ENCODE measurements around the gene DNMBP. TPM values are rescaled to one million over a fixed set of nuclear protein-coding genes. Genes with fewer than 3 reads are reported as not detected.

DNMBP gene
- total RNA-seq, 1 experiment from 2014 or later = 19.7 TPM

- TF ChIP-seq, protein P1, sequence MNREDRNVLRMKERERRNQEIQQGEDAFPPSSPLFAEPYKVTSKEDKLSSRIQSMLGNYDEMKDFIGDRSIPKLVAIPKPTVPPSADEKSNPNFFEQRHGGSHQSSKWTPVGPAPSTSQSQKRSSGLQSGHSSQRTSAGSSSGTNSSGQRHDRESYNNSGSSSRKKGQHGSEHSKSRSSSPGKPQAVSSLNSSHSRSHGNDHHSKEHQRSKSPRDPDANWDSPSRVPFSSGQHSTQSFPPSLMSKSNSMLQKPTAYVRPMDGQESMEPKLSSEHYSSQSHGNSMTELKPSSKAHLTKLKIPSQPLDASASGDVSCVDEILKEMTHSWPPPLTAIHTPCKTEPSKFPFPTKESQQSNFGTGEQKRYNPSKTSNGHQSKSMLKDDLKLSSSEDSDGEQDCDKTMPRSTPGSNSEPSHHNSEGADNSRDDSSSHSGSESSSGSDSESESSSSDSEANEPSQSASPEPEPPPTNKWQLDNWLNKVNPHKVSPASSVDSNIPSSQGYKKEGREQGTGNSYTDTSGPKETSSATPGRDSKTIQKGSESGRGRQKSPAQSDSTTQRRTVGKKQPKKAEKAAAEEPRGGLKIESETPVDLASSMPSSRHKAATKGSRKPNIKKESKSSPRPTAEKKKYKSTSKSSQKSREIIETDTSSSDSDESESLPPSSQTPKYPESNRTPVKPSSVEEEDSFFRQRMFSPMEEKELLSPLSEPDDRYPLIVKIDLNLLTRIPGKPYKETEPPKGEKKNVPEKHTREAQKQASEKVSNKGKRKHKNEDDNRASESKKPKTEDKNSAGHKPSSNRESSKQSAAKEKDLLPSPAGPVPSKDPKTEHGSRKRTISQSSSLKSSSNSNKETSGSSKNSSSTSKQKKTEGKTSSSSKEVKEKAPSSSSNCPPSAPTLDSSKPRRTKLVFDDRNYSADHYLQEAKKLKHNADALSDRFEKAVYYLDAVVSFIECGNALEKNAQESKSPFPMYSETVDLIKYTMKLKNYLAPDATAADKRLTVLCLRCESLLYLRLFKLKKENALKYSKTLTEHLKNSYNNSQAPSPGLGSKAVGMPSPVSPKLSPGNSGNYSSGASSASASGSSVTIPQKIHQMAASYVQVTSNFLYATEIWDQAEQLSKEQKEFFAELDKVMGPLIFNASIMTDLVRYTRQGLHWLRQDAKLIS (CRISPR knock-in tag; IDR thresholded peaks at IDR 0.05; ENCODE audit: borderline replicate concordance) = no peak
- TF ChIP-seq TEAD4 (CRISPR knock-in tag; IDR thresholded peaks at IDR 0.05) (no peak), ELF4 (CRISPR knock-in tag; IDR thresholded peaks at IDR 0.05; ENCODE audit: low read depth) (no peak), ZSCAN18 (CRISPR knock-in tag; IDR thresholded peaks at IDR 0.05) (no peak), NR2C2 (CRISPR knock-in tag; IDR thresholded peaks at IDR 0.05) (no peak), ZNF532 (CRISPR knock-in tag; IDR thresholded peaks at IDR 0.05; ENCODE audit: borderline replicate concordance) (no peak), ATF1 (CRISPR knock-in tag; IDR thresholded peaks at IDR 0.05) (no peak)
- TF ChIP-seq, protein P2, sequence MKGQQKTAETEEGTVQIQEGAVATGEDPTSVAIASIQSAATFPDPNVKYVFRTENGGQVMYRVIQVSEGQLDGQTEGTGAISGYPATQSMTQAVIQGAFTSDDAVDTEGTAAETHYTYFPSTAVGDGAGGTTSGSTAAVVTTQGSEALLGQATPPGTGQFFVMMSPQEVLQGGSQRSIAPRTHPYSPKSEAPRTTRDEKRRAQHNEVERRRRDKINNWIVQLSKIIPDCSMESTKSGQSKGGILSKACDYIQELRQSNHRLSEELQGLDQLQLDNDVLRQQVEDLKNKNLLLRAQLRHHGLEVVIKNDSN (CRISPR knock-in tag; IDR thresholded peaks at IDR 0.05) = no peak
- TF ChIP-seq, protein P3, sequence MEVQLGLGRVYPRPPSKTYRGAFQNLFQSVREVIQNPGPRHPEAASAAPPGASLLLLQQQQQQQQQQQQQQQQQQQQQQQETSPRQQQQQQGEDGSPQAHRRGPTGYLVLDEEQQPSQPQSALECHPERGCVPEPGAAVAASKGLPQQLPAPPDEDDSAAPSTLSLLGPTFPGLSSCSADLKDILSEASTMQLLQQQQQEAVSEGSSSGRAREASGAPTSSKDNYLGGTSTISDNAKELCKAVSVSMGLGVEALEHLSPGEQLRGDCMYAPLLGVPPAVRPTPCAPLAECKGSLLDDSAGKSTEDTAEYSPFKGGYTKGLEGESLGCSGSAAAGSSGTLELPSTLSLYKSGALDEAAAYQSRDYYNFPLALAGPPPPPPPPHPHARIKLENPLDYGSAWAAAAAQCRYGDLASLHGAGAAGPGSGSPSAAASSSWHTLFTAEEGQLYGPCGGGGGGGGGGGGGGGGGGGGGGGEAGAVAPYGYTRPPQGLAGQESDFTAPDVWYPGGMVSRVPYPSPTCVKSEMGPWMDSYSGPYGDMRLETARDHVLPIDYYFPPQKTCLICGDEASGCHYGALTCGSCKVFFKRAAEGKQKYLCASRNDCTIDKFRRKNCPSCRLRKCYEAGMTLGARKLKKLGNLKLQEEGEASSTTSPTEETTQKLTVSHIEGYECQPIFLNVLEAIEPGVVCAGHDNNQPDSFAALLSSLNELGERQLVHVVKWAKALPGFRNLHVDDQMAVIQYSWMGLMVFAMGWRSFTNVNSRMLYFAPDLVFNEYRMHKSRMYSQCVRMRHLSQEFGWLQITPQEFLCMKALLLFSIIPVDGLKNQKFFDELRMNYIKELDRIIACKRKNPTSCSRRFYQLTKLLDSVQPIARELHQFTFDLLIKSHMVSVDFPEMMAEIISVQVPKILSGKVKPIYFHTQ (CRISPR knock-in tag; IDR thresholded peaks at IDR 0.05) = no peak
These were observed 952 bp downstream of the DNMBP start (continued) for GRCh38 chr10:100008708-100009282.

DNA sequence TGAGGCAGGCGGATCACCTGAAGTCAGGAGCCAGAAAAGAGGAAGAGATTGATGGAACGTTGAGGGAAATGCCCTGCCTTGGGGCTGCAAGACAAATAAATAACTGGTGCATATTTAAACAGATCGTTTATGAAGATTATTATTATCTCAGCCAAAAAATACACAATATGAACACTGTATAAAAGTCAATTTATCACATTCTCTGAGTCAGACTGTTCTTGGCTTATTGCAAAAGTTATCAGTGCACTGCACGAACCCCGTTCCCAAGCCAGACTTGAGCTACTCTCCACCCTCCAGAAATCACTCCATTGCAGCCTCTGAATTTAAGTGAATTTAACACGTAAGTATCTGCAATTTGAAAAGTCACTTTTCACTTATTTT, 1.6 kb downstream of the DNMBP start:
- Mint-ChIP-seq H3K36me3 (no peaks in the 10 kb centered on the region), H3K27ac (no peak overlapping the region), H3K27me3 (ENCODE audit: low read depth) (peaks cover 21% of the 10 kb centered on the region), H3K4me1 (peaks cover 40% of the 10 kb centered on the region), H3K4me3 (peak overlapping the region; percentile 82), H3K9me3 (0 out of 2 replicates have a peak, but pooled peaks cover 2% of the 10 kb centered on the region)
- ChIA-PET CTCF (interaction anchor here (2.7 to 3.7 kb wide), 2 partner anchors 38 to 96 kb away, joined by 17 to 54 read pairs; no protein-coding TSS in a partner anchor), POLR2A (interaction anchor here (1.3 kb wide), 1 partner anchor 94 kb away, joined by 4 read pairs; no protein-coding TSS in a partner anchor)
- DNase-seq (ENCODE audit: low spot score) (no peak), ATAC-seq (no peak)
- TF ChIP-seq, protein P4, sequence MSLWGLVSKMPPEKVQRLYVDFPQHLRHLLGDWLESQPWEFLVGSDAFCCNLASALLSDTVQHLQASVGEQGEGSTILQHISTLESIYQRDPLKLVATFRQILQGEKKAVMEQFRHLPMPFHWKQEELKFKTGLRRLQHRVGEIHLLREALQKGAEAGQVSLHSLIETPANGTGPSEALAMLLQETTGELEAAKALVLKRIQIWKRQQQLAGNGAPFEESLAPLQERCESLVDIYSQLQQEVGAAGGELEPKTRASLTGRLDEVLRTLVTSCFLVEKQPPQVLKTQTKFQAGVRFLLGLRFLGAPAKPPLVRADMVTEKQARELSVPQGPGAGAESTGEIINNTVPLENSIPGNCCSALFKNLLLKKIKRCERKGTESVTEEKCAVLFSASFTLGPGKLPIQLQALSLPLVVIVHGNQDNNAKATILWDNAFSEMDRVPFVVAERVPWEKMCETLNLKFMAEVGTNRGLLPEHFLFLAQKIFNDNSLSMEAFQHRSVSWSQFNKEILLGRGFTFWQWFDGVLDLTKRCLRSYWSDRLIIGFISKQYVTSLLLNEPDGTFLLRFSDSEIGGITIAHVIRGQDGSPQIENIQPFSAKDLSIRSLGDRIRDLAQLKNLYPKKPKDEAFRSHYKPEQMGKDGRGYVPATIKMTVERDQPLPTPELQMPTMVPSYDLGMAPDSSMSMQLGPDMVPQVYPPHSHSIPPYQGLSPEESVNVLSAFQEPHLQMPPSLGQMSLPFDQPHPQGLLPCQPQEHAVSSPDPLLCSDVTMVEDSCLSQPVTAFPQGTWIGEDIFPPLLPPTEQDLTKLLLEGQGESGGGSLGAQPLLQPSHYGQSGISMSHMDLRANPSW (CRISPR knock-in tag; conservative IDR thresholded peaks at IDR 0.05; ENCODE audit: low read depth) = no peak
- TF ChIP-seq CDX4 (CRISPR knock-in tag; IDR thresholded peaks at IDR 0.05; ENCODE audit: borderline replicate concordance) (no peak), NFYB (CRISPR knock-in tag; conservative IDR thresholded peaks at IDR 0.05; ENCODE audit: low read depth) (no peak), ZNF232 (CRISPR knock-in tag; IDR thresholded peaks at IDR 0.05) (no peak), ELF4 (CRISPR knock-in tag; IDR thresholded peaks at IDR 0.05; ENCODE audit: low read depth) (no peak), MLX (CRISPR knock-in tag; IDR thresholded peaks at IDR 0.05) (no peak), PRRX2 (CRISPR knock-in tag; IDR thresholded peaks at IDR 0.05) (no peak)
- TF ChIP-seq, protein P5, sequence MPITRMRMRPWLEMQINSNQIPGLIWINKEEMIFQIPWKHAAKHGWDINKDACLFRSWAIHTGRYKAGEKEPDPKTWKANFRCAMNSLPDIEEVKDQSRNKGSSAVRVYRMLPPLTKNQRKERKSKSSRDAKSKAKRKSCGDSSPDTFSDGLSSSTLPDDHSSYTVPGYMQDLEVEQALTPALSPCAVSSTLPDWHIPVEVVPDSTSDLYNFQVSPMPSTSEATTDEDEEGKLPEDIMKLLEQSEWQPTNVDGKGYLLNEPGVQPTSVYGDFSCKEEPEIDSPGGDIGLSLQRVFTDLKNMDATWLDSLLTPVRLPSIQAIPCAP (CRISPR knock-in tag; IDR thresholded peaks at IDR 0.05) = no peak
